HG03442 (cell line): ENCODE data around the gene CORO1C.

Experiments
- ATAC-seq: cut with Tn5 transposase; IDR thresholded peaks from one replicate; pipeline ENCODE4 v1.9.1; 2021; ENCODE audit warnings: mild to moderate bottlenecking, moderate library complexity; ENCODE audit not compliant: unreplicated experiment

Gene CORO1C

GRCh38 chr12:108653922-108654321 lies 77.4 kb downstream of the CORO1C start:
- ATAC-seq = no peak

GRCh38 chr12:108653082-108653516 lies 78.2 kb downstream of the CORO1C start:
- ATAC-seq = no peak

- no peak for ATAC-seq
Measured at GRCh38 chr12:108650083-108650482, 81.2 kb downstream of the CORO1C start.

- ATAC-seq = no peak
Measured at GRCh38 chr12:108649669-108650068, 81.6 kb downstream of the CORO1C start.

- no peak for ATAC-seq
Measured at GRCh38 chr12:108649126-108649525, 82.2 kb downstream of the CORO1C start.

- no peak for ATAC-seq
Measured at GRCh38 chr12:108648371-108648770, 82.9 kb downstream of the CORO1C start.

- ATAC-seq = no peak
Measured at GRCh38 chr12:108647585-108648287, 83.6 kb downstream of the CORO1C start.

- ATAC-seq = no peak
Measured at GRCh38 chr12:108646600-108647579, 84.4 kb downstream of the CORO1C start.

GRCh38 chr12:108645686-108646599 lies 85.4 kb downstream of the CORO1C start:
- ATAC-seq = no peak

GRCh38 chr12:108644811-108645120 lies 86.6 kb downstream of the CORO1C start:
- ATAC-seq = no peak

- ATAC-seq = no peak
Measured at GRCh38 chr12:108643941-108644810, 87.1 kb downstream of the CORO1C start.

GRCh38 chr12:108642899-108643654 lies 88.2 kb downstream of the CORO1C start:
- ATAC-seq = no peak

- no peak for ATAC-seq
Measured at GRCh38 chr12:108642269-108642870, 88.9 kb downstream of the CORO1C start.

GRCh38 chr12:108641446-108642268 lies 89.7 kb downstream of the CORO1C start:
- no peak for ATAC-seq

GRCh38 chr12:108640802-108641445 lies 90.4 kb downstream of the CORO1C start:
- no peak for ATAC-seq

GRCh38 chr12:108638997-108639822 lies 92.1 kb downstream of the CORO1C start:
- ATAC-seq = no peak
